Measurements from ENCODE around the gene CCDC136.

The CCDC136 gene

GRCh38 chr7:128827971-128828711 lies 36.4 kb downstream of the CCDC136 start:
- no peak for DNase-seq
- in situ Hi-C loops (cut with MboI; ENCODE audit: low pct_unique_long_range_greater_than_20kb, low sequenced_read_pairs), result no loop called here

DNA sequence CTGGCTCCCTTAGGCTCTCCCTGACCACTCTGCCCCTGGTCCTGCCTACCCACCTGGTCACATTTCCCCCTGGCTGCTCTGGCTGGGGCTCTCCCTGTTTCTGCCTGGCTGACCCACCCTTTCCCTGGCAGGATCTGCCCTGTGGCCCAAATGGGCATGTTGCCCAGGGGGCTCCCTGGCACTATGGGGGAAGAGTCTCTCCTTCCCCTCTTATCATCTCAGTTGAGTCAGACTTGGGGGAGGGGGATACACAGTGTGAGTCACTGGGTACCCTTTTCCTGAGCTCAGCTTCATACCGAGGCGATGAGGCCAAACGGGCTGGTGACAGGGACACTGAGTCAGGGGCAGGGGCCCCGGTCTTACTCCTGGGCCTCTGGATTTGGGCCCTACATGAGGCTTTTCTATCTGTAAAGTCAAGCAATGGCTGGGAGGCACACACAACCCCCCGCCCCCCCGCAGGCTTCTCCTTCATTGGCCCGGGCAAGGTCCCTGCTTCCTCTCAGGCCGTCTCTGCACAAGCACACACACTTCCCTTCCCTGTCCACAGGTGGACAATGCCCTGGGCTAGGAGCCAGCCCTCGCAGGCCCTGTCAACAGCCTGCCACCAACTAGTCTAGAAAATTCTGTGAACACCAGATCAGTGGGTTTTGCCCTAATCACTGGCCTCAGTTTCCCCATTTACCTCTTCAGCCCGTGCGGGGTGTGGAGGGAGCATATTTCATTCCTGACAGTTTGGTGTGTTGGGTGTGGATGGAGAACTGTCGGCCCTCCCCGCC lies 37.8 kb downstream of the CCDC136 start:
- peak; percentile 69 for DNase-seq

GRCh38 chr7:128830231-128831177 lies 38.7 kb downstream of the CCDC136 start, which contains the start of gene FLNC:
TSS of gene FLNC (plus strand) at chr7:128830406. CDS start at chr7:128830638, 232 bp downstream.
- peak; percentile 45 for DNase-seq
- in situ Hi-C loops (cut with MboI; ENCODE audit: low pct_unique_long_range_greater_than_20kb, low sequenced_read_pairs), result no loop called here

More for the DNA sequence above, 37.8 kb downstream of the CCDC136 start:
- in situ Hi-C loops (cut with MboI; ENCODE audit: low pct_unique_long_range_greater_than_20kb, low sequenced_read_pairs), result no loop called here

- in situ Hi-C loops (cut with MboI; ENCODE audit: low pct_unique_long_range_greater_than_20kb, low sequenced_read_pairs), result no loop called here
- peak; percentile 92 for DNase-seq
Observed at GRCh38 chr7:128831178-128831993, 39.6 kb downstream of the CCDC136 start.

GRCh38 chr7:128831994-128832879 lies 40.5 kb downstream of the CCDC136 start:
- peak; percentile 87 for DNase-seq
- in situ Hi-C loops (cut with MboI; ENCODE audit: low pct_unique_long_range_greater_than_20kb, low sequenced_read_pairs), result no loop called here

- in situ Hi-C loops (cut with MboI; ENCODE audit: low pct_unique_long_range_greater_than_20kb, low sequenced_read_pairs), result no loop called here
- no peak for DNase-seq
Observed at GRCh38 chr7:128832880-128833147, 41.0 kb downstream of the CCDC136 start.

DNA sequence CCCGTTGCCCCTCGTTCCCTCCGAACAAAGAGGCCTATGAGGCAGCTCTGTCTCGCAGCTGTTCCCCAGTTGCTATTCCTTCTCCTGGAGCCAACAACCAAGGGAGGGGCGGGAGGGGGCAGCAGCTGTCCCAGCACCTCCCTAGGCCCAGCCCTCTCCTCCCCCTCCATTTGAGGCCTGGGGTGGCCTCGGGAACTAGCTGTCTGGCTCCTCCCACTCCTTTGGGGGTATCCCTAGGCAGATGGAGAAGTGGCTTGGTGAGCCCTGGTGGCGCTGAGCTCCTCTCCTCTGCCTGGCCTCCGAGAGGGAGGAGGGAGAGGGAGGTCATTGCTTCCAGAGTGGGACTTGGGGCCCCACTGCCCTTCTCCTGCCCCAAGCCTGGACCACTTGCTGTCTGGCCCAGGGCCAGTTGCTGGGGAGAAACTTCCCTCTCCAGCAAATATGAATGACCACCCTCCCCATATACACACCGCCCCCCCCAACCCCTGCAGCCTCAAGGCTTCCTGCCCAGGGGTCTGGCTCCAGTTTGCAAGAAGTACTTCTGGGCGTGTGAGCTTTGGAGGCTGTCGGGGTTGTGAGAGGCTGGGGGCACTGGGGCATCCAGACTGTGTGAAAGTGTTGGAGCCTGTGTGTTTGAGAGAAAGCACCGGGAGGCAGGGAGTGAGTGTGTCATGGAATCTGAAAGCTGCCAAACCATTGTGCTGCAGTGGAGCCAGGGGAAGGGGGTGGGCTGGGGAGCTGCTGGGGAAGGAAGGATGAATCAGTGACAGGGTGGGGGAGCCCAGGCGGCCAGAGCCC lies 41.6 kb downstream of the CCDC136 start:
- peak; percentile 74 for DNase-seq

DNA sequence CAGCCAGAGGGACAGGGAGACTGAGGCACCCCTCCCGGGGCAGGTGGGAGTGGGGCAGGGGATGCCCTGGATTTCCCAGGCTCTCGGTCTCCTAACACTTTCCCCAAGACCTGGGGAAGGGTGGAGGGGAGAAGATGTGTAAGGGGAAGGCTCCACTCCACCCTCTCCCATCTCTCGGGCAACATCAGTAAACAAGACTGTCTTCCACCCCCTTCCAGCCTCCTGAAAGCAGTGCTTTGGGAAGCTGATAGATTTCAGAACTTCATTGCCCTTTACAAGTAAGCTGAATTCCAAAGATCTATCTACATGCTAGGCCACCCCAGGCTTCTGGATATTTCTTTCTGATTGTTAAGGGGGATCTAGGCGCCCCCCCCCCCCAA lies 42.2 kb downstream of the CCDC136 start:
- in situ Hi-C loops (cut with MboI; ENCODE audit: low pct_unique_long_range_greater_than_20kb, low sequenced_read_pairs), result no loop called here
- no peak for DNase-seq

More for the DNA sequence above, 41.6 kb downstream of the CCDC136 start:
- in situ Hi-C loops (cut with MboI; ENCODE audit: low pct_unique_long_range_greater_than_20kb, low sequenced_read_pairs), result no loop called here

GRCh38 chr7:128835231-128835751 lies 43.5 kb downstream of the CCDC136 start:
- in situ Hi-C loops (cut with MboI; ENCODE audit: low pct_unique_long_range_greater_than_20kb, low sequenced_read_pairs), result no loop called here

DNA sequence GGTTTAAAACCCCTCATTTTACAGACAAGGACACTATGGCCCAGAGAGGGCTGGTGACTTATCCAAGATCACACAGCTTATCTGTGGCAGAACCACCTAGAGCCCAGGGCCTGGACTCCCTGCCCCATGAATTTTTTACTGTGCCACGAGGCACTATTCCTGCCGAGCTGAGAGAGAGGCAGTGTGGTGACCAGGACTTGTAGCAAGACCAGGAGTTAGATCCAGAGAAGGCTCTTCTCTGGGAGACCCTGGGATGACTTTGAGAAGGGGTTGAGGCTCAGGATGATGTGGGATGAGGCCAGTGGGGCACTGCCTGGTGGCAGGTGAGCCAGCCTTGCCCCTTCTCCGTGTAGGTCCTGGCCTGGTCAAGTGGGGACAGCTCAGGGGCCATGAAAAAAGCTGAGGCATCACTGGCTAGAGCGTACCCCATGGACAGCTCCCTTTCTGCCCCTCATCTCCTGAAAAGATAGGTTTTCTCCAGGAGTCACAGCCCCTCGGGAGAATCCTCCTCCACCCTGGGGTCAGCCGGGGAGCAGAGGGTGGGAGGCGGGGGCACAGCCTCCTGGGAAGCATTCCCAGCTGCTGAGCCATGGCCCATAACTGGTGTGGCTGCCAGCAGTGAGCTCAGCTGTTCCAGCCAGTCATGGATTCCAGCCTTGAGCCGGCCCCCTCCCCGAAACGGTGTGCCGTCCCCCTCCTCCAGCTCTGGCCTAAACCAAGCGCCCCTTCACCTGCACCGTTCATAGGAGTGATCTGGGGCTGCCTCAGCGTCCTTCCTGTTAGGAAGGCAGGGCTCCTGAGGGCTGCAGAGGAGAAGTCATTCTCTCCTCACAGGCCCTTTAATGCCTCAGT lies 44.2 kb downstream of the CCDC136 start:
- in situ Hi-C loops (cut with MboI; ENCODE audit: low pct_unique_long_range_greater_than_20kb, low sequenced_read_pairs), result no loop called here
- DNase-seq, result no peak

More at GRCh38 chr7:128835231-128835751, 43.5 kb downstream of the CCDC136 start:
- DNase-seq, result no peak

GRCh38 chr7:128836729-128837348 lies 45.1 kb downstream of the CCDC136 start:
- DNase-seq, result no peak
- in situ Hi-C loops (cut with MboI; ENCODE audit: low pct_unique_long_range_greater_than_20kb, low sequenced_read_pairs), result no loop called here

DNA sequence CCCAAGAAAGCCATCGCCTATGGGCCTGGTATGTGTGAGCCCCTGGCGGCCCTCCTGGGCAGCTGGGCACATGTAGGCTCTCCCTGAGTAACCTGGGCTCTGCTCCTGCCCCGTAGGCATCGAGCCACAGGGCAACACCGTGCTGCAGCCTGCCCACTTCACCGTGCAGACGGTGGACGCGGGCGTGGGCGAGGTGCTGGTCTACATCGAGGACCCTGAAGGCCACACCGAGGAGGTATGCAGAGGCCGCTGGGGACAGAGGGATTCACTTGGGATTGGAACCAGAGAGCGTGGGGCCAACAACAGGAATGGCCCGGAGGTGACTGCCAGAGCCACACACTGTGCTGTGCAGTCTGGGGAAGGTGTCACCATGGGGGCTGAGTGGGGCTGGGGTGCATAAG lies 45.8 kb downstream of the CCDC136 start:
- in situ Hi-C loops (cut with MboI; ENCODE audit: low pct_unique_long_range_greater_than_20kb, low sequenced_read_pairs), result no loop called here

DNA sequence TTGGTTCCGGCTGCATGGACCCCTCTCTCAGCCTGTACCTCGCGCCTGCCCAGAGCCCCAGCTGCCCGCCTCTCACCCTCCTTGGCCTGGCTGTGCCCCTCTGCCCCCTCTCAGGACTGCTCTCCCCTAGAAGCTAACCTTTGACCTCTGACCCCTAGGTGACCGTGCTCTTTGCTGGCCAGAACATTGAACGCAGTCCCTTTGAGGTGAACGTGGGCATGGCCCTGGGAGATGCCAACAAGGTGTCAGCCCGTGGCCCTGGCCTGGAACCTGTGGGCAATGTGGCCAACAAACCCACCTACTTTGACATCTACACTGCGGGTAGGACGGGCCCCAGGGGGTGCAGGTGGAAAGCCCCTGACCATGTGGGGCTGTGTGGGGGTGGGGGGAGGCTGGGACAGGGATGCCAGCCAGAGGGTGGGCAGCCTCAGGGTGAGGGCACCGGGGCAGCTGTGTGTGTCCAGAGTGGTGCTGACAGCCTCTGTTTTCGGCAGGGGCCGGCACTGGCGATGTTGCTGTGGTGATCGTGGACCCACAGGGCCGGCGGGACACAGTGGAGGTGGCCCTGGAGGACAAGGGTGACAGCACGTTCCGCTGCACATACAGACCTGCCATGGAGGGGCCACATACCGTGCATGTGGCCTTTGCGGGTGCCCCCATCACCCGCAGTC lies 46.5 kb downstream of the CCDC136 start:
- DNase-seq, result no peak
- in situ Hi-C loops (cut with MboI; ENCODE audit: low pct_unique_long_range_greater_than_20kb, low sequenced_read_pairs), result no loop called here

More for the DNA sequence above, 45.8 kb downstream of the CCDC136 start:
- no peak for DNase-seq

GRCh38 chr7:128838981-128839731 lies 47.4 kb downstream of the CCDC136 start:
- no peak for DNase-seq
- in situ Hi-C loops (cut with MboI; ENCODE audit: low pct_unique_long_range_greater_than_20kb, low sequenced_read_pairs), result no loop called here

Data from KBM-7 (cell line).